T-helper 22 cell (primary cell): Measurements from ENCODE around the gene CST9L.

Experiments
- DNase-seq: peaks from one replicate; pipeline ENCODE4 v3.0.0-alpha.2; 2020; ENCODE audit warnings: low read depth

Gene CST9L

DNA sequence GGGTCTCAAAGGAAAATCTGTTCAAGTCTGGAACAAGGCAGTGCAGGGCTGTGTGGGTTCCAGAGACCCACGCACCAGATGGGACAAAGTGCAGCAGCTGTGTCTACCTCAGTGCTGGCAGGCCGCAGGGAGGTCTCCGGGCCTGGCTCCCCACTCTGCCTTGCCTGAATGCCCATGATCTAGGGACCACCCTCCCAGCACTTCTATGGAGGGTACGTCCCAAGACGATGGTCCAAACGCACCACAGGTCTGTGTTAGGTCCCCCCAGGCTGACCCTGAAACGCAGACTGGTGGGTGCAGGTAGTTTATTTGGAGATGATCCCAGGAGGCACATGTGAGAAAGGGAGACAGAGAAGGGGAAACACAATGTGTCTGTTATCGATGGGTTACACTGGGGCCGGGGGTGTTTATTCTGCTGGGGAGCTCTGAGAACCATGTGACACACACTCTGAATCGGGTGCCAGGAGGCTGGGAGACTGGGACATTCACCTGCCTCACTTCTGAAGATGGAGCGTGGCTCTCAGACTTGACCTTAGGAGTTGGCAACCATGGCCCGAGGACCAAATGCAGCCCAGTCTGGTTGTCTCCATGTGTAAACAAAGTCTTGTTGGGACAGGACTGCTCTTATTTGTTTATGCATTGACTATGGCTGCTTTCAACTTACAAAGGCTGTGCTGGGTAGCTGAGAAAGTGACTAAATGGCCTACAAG is 21.7 kb downstream of the CST9L start:
- no peak for DNase-seq

DNA sequence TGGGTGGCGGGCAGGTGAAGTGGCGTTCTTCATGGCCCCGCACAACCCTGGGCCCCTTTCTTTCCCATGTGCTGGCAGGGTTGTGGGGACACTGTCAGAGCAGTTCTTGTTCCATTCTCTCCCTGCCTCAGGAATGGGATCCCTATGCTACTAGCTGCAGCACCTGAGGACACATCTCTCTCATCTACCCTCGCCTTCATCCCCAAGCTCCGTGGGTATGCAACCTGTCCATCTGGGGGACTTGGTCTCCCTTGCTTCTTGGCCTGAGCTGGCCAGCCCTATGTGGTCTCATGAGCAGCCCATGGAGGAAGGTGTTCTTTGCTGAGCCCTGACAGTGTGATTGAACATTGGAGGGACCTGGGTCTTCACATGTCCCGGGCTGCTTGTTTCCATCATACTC is 24.2 kb downstream of the CST9L start:
- no peak for DNase-seq

DNA sequence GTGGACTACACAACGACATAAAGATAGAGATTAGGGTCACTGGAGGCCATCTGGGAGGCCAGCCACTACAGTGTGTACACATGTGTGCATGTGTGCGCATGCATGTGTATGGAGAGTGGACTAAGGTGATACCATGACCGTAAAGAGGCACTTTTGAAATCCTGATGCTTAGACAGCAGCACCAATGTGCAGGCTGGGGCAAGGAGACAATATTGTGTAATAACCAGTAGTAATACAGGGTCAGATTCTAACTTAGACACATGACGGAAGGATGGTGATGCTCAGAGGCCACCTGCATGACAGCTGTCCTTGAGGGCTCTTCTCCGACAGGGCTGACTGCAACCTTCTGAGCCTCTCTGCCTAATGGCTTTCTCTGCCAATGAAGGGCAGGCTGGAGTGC is 25.5 kb downstream of the CST9L start:
- DNase-seq = no peak

DNA sequence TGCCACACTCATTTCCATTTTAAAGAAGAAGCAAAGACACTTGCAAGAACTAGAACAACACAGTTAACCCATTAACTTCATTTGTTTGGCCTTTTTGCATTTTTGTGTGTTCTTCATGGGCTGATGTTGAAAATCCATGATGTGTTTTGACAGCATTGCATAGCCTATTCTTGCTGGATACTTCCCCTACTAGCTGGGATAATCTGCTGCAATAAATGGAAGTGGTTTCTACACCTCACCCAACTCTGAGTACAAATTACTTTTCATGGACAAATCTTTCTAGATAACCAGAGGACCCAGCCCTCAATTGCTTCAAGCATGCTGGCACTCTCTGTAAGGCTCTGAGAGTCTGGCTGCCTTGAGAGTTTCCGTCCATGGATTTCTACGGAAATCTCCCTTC is 26.5 kb downstream of the CST9L start:
- DNase-seq = no peak

DNA sequence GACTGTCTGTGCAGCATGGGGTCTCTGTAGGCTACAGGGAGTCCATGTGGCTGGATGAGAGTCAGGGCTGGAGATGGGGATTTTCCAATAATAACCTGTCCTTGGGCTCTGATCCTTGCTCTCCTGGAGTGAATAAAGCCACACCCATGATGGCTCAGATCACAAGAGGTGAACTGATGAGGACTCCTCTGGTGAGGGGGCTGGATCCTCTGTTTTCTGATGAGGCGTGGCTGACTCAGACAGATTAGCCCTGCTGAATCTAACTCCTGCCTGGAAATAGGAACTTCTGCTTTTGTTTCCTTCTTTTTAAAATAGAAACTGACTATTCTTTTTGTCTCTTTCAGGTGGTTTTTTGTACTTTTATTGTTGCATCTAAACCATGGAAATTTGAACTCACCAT is 27.0 kb downstream of the CST9L start:
- DNase-seq = no peak

DNA sequence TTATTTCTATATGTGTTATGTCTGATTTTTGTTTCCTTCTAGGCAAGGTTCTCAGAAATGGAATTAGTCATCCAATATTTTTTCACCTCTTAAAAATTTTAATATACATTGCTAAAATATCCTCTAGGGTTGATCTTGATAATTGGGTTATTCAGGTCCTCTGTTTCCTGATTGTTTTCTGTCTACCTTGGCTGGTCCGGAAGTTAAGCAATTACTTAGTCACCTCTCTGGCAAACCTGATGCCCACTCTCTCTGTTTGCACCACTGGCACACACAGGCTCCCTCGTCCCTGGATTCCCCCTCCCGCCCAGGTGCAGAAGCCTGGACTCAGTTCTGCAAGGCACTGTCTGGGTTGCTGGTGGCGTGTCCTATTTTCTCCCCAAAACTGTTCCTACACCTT is 27.7 kb downstream of the CST9L start:
- no peak for DNase-seq

DNA sequence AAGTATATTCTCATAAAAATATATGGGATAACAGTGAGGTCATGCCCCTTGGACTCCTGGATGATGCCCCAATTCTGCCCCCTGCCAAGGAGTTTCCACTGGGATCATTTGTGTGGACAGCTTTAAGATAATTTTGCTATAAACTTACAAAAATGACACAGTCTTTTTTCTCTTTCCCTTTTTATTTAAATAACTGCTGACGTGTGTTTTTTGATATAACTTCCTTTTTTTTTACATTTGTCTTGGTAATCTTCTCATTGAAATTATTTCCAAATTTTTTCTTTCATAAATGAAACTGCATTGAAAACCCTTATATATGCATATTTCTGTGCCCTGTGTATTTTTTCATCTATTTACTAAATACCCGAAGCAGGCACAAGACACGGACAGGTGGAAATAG is 31.3 kb downstream of the CST9L start:
- no peak for DNase-seq

DNA sequence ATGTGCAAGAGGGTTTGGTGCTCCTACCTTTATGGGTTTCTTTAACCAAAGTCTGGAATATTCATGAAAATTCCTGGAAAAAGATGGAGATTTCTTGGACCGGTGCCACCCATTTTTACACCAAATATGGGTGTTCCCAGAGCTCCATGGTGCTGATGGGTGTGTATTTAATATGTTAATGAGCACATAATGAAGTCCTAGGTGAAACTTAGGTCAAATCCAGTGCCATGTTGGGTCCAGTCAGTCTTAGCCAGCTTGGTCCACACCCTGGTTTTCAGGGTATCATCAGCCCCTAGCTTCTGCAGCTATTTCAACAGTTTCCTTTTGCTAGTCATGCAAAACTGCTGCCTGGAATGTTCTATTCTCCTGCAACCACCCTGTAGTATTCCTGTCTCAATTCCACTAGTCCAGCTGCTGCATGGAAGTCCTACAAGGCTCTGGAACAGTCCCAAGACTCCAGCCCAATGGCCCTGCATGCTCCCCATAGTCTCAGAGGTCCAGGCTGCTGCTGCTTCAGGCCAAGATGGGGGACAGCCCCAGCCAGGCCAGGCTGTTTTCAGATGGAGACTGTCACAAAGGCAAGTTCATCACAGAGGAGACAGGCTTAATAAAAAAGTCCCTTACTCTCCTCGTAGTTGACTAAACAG is 31.8 kb downstream of the CST9L start:
- no peak for DNase-seq

DNA sequence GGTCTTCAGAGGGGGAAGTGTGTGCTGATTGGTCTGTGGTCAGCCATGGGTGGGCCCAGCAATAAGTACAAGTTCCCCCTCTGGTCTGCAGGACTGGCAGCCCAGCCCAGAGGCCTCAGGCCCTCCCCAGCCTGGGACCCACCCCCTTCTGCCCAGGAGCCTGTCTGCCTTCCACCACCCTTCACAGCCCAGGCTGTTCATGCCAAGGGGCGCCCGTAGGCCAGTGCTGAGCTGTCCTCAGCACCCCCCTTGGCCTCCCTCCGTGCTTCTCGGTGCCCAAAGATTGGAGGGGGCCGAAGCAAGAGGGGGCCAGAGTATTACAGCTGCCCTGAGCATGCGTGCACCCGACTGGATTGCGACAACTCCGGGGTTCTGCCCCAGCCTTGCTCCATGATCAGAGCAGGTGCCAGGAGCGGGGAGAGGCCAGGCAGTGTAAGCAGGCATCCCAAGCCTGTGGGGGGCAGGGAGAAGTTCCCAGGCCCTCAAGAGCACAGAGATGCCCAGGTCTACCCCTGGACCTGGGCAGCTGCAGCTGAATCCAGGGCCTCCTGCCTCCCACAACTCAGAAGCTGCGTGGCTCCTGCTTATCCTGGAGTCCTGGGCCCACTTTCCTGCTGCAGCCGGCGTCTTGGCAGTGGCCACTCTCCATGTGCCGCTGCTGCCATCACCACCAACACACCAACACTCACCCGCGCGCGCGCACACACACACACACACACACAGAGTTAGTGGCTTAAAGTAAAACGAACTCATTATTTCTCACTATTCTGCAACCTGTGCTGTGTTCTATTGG is 33.3 kb downstream of the CST9L start:
- DNase-seq = no peak

DNA sequence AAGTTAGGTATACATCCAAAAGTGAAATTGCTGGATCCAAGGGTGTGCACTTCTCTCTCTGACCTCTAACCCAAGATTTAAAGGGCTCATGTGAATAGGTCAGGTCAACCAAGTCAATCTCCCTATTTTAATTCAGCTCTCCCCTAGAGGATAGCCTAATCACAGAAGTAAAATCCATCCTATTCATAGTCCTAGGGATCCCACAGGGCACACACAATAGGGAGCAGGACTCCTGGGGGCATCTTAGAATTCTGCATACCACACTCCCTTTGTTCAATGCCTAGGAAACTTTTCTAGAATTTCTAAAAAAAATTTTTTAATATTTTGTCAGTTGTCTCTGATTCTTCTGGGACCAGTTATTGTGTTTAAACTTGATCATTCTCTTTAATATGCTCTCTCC is 35.1 kb downstream of the CST9L start:
- DNase-seq = no peak

DNA sequence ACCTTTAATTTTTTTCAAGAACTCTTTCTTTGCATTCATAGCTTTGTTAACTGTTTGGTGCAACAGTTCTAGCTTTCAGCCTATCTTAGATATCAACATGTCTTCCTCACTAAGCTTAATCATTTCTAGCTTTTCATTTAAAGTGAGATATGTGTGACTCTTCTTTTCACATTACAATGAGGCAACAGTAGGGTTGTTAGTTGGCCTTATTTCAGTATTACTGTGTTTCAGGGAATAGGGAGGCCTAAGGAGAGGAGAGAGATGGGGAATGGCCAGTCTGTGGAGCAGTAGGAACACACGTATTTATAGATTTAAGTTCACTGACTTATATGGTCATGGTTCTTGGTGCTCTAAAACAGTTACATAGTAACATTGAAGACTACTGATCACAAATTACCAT is 35.8 kb downstream of the CST9L start:
- DNase-seq = no peak

DNA sequence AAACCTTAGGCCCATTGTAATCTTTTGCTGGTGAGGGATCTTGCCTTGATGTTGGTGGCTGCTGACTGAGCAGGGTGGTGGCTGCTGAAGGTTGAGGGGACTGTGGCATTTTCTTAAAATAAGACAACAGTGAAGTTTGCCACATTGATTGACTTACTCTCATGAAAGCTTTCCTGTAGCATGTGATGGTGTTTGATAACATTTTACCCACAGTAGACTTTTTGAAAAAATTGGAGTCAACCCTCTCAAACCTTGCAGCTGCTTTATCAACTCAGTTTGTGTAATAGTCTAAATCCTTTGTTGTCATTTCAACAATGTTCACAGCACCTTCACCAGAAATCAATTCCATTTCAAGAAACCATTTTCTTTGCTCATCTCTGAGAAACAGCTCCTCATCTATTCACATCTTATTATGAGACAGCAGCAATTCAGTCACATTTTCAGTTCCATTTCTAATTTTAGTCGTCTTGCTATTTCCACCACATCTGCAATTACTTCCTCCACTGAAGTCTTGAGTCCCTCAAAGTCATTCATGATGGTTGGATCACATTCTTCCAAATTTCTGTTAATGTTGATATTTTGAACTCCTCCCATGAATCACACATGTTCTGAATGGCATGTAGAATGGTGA is 37.2 kb downstream of the CST9L start:
- no peak for DNase-seq

DNA sequence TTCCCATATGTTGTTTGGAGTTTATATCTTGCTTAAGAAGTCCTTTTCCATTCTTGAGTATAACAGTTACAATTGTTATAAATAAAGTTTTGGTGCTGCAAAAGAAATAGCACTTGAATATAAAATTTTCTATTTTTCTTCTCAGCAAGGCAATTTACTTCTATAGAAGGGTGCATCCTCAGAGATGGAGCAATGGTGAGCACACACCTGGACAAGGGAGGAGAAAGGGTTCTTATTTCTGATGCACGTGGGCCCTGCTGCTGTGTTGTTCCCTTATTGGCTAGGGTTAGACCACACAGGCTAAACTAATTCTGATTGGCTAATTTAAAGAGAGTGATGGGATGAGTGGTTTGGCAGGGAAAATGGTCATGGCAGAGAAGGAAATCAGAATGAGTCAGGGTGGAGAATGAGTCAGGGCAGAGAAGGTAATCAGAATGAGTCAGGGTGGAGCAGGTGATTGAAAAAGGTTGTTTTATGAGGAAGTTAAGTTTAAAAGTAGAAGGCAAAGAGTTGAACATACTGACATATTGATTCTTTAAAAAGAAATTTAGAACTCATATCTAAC is 39.3 kb downstream of the CST9L start:
- DNase-seq = no peak

DNA sequence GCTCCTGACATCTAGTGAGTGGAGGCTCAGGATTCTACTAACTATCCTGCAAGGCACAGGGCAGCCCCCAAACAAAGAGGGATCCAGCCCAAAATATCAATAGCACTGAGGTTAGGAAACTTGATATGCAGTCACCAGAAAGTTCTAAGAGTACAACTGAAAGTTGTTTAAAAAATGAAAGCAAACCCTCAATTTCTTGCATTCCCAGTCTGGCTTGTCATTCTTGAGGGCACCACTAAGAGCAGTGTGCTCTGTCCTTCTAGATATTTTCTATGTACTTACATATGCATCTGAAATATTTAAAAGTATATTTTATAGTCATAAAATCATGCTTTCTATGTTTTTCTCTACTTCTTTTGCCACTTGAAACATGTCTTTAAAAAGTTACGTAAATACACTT is 41.4 kb downstream of the CST9L start:
- DNase-seq = no peak

DNA sequence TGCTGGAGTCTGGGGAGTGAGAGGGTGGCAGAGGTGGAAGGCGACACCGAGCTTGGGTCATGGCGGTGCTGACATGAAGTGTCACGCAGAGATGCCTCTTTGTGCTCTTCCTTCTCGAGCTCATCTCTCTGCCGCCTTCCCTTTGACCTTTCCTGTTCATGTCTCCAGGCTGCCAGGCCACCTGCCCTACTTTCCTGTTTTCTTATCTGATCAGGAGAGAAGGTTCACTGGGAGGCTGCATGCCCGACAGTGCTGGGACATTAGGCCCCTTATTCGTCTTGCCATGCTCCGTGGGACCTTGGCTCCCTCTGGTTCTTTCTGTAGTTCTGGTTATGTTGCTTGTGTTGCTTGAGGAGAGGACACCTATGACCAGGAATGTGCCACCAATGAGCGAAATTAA is 44.1 kb downstream of the CST9L start:
- DNase-seq = no peak

DNA sequence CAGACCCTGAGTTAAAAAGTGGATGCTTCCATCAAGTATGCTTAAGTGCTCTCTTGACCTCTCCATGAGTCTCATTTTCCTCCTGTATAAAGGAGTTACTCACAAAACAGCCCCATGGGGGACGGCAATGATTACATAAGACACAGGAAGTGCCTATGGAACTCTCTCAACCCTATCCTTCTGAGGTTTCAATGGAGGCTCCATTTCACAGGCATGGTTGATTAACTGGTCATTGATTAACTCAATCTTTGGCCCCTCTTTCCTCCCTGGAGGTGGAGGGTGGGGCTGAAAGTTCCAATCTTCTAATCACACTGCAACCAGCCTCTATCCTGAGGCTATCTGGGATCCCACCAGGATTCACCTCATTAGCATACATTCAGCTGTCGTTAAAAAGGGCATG is 48.1 kb downstream of the CST9L start:
- no peak for DNase-seq

DNA sequence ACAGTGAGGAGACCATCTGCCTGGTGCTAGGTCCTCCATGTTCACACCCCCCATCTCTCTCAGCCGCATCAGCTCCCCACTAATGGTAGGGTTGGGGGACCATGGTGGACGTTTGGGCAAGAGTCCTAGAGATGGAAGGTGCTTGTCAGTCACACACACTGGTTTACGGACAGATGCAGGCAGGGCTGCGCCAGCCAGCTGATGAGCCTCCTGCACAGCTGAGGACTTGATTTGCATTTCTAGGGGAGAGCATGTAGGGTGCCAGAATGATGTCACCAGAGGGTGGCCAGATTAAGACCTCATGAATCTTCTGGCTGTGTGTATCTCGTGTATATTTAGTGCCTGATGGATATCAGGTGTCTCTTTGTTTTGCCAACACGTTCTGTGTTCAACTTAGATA is 48.7 kb downstream of the CST9L start:
- no peak for DNase-seq

DNA sequence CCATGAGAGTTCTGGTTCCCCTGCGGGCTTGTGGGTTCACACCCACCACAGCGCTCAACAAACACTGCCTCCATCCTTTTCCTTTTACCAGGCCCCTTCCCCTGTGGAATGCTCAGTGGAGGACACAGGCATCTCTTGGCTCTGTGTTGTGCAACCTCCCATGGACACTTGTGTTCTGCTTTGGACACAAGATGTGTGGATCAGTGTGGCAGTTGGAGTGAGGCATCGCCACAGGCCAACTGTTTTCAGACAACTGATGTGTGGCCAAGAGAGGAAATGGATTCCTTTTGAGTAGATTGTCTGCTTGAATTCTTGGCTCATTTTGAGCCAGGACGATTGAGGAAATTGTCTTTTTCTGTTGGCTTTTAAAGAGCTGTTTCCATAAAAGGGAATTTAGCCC is 50.6 kb downstream of the CST9L start:
- no peak for DNase-seq

DNA sequence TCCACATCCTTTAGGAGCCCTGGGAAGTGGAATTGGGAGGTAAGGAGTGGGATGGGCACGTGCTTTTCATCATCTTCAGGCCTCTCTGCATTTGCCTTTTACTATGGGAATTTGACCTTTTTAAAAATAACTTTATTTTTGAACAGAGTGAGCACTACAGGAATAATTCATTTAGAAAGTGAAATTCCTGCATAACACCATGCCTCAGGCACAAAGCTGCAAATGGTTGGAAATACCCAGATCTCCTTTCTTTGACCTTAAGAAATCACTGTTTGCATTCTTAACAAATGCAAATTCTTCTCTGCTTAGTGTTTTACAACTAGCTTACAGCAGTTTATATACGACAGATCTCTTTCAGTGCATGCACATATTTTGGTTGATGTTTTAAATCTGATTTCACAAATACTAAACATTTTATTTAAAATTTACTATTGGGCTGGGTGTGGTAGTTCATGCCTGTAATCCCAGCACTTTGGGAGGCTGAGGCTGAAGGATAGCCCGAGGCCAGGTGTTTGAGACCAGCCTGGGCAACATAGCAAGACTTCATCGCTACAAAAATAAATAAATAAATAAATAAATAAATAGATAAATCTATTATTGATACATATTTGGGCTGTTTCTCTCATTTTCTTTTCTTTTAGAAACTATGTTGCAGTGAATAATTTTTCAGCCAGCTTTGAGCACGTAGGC is 52.9 kb downstream of the CST9L start:
- DNase-seq = no peak

DNA sequence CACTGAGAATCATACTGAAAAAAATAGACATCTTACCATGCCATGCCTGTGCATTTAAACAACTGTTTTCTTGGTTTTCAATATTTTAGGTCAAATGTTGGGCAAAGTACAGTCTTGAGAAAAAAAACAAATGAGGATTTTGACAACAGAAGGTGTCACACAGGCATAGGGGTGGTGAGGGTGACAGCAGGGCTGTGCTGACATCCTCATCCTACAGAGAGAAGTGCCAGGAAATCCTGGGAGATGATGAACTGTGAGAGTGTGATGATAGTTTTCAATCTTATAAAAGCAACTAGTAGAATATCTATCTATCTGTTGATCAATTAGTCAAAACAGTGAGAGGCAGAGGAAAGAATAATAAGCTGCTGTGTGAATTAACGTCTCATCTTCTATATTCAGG is 53.4 kb downstream of the CST9L start:
- DNase-seq = no peak
